ENCODE results near the gene TNFRSF21. TPM values are rescaled to one million over a fixed set of nuclear protein-coding genes. Genes with fewer than 3 reads are reported as not detected.

The TNFRSF21 gene
- total and polyA plus RNA-seq, 9 of the 15 experiments (the other 6 are each of a cell fraction or from before 2014, with no cell fraction given) = 0.63 to 5.7 (median 2.2) TPM

- no peaks in the 10 kb centered on the region for H3K9me3 ChIP-seq (replicated peaks; ENCODE audit: control insufficient read depth, insufficient read depth, low read depth, low read length)
- ATAC-seq = no peak
- no peaks in the 10 kb centered on the region for H3K79me2 ChIP-seq (ENCODE audit: control insufficient read depth, insufficient read depth, low read length)
- H3K4me2 ChIP-seq (ENCODE audit: insufficient read depth, low read length) = no peak overlapping the region
- POLR2A ChIA-PET = interaction anchor here (0.9 kb wide), 1 partner anchor 9 kb away, joined by 7 read pairs; no protein-coding TSS in a partner anchor
- no peaks in the 10 kb centered on the region for H3K36me3 ChIP-seq (ENCODE audit: control insufficient read depth, insufficient read depth, low read length)
- no peaks in the 10 kb centered on the region for H3K27me3 ChIP-seq (ENCODE audit: control insufficient read depth in 2 of 2, insufficient read depth in 2 of 2, low read length in 2 of 2)
- intact Hi-C loops (cut with micrococcal nuclease) = no loop called here
- FAIRE-seq = no peak
- BruUV-seq (replicated peaks) = no TSS peak
- H3K9me1 ChIP-seq (ENCODE audit: control insufficient read depth, insufficient read depth, low read length) = peaks cover 2% of the 10 kb centered on the region
- CTCF ChIA-PET (ENCODE audit: low intra/inter-chr PET ratio) = no interaction called here
- H3K9ac ChIP-seq (ENCODE audit: insufficient read depth in 1 of 2, low read depth in 2 of 2, low read length in 2 of 2) = no peak overlapping the region
- no peaks in the 10 kb centered on the region for H4K20me1 ChIP-seq (replicated peaks; ENCODE audit: control insufficient read depth, insufficient read depth, low read length)
- in situ Hi-C loops (cut with MboI) = no loop called here
- no peak for DNase-seq (ENCODE audit: extremely low read depth in 1 of 4, low spot score in 3 of 4)
- no peak overlapping the region for H3K27ac ChIP-seq (ENCODE audit: extremely low read depth, low read depth, low read length)
- no peak overlapping the region for H2AFZ ChIP-seq (ENCODE audit: low read depth, low read length)
- WGBS (ENCODE audit: insufficient coverage, low coverage, missing lambda C conversion rate) = 46% methylated on average over 7 of the region's 7 CpGs
- no peak overlapping the region for H3K4me3 ChIP-seq
- H3K4me1 ChIP-seq (replicated peaks in 1 of 2; ENCODE audit: control insufficient read depth in 2 of 2, insufficient read depth in 2 of 2, low read length in 2 of 2) = no peaks in the 10 kb centered on the region
- TF ChIP-seq RAD51 (IDR thresholded peaks at IDR 0.05; ENCODE audit: borderline replicate concordance, low read depth) = no peak
- no peak for TF ChIP-seq E2F4 (CRISPR knock-in tag; IDR thresholded peaks at IDR 0.05; ENCODE audit: low read depth)
- TF ChIP-seq CHD7 (IDR thresholded peaks at IDR 0.05; ENCODE audit: low read depth, low read length) = no peak
- no peak for TF ChIP-seq ZBTB49 (CRISPR knock-in tag; IDR thresholded peaks at IDR 0.05; ENCODE audit: borderline replicate concordance)
- TF ChIP-seq ELK1 (CRISPR knock-in tag; IDR thresholded peaks at IDR 0.05) = no peak
- no peak for TF ChIP-seq SPI1 (IDR thresholded peaks at IDR 0.05; ENCODE audit: borderline replicate concordance, low read depth, low read length)
Observed at GRCh38 chr6:47283993-47284392, 25.7 kb downstream of the TNFRSF21 start.
